ENCODE measurements around the gene POLE2.
"Not testable (repeated sequence)": the region's sequence is repeated elsewhere in the genome, so short reads cannot be mapped to it uniquely, and the experiment has no call there.

The POLE2 gene

DNA sequence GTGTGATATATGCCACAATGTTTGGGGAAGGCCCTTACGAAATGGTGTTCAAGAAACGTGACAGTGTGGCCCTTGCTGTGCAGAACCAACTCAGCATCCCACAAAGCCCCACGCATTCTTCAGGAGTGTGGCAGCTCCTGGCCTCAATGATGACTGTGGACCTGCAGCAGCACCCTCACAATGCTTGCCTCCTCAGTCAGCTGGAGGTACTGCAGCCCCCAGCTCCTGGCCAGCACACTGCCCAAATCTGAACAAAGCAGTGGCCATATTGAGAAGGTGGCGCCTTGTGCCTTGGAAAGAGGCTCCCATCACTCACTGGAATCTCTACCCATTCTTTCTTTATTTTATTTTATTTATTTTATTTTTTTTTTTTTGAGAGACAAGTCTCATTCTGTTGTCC, 10.4 kb downstream of the POLE2 start:
- intact Hi-C loops (cut with DNase I) = no loop called here
- no peak for DNase-seq

DNA sequence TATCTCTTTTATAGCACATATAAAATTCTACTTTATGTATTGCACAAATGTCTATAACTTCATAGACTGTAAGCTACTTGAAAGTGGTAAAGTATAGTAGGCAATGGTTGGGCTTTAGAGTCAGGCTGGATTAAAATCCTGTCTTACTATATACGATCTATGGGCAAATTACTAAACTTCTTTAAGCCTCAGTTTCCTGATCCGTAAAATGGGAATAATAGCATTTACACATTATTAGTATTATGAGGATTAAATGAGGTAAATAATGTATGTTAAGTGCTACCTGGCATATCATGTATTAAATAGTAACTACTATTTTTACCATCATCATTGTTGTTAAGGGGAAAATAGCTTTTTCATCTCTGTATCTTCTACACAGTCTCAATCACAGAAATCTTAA, 14.4 kb downstream of the POLE2 start:
- DNase-seq = no peak
- intact Hi-C loops (cut with DNase I) = no loop called here

DNA sequence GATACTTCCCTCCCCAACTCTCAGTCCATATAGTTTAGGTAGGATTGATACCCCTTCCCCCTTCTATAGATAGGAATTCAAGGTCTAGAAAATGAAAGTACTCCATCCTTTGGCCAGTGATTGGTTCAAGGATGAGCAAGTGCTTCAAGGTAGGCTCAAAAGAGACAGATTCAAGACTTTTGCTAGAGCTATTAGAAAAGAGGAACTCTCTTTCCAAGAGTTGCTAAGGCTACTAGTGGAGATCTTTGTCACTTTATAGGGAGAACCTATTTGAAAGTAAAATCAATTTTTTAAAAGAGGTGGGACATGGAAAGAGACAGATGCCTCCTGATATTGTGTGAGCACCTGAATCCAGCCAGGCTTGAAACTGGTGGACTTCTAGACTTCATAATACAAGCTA, 17.5 kb downstream of the POLE2 start:
- DNase-seq = no peak
- intact Hi-C loops (cut with DNase I) = no loop called here

DNA sequence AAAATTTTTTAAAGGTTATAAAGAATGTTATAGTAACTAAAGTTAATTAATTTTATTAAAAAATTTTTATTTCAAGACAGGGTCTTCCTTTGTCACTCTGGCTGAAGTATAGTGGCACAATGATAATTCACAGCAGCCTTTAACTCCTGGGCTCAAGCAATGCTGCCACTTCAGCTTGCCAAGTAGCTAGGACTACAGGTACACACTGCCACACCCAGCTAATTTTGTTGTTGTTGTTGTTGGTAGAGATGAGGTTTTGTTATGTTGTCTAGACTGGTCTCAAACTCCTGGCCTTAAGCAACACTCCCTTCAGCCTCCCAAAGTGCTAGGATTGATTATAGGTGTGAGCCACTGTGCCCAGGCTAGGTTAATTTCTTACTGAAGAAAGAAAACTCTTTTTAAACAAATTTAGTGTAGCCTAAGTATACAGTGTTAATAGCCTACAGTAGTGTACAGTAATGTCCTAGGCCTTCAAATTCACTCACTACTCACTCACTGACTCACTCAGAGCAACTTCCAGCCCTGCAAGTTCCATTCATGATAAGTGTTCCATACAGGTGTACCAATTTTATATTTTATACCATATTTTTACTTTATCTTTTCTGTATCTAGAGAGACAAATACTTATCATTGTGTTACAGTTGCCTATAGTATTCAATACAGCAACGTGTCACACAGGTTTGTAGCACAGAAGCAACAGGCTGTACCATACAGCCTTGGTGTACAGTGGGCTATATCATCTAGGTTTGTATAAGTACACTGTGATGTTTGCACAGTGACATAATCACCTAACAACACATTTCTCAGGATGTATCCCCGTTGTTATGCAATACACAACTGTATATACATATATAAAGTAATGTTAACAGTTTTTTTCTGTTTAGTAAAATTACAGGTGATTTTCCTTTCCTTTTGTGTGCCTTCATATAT, 28.2 kb downstream of the POLE2 start:
- intact Hi-C loops (cut with DNase I) = no loop called here

DNA sequence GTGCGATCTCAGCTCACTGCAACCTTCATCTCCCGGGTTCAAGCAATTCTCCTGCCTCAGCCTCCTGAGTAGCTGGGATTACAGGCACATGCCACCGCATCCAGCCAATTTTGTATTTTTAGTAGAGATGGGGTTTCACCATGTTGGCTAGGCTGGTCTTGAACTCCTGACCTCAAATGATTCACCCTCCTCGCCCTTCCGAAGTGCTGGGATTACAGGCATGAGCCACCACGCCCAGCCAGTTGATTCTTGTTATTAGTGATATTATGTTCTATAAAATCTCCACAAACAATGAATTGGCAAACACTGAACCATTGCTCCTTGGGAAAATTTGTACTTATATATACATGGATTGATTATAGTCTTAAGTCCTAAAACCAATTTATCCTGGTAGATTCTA, 30.5 kb downstream of the POLE2 start:
- DNase-seq; intact Hi-C loops (cut with DNase I): not testable (repeated sequence)

More for the DNA sequence above, 28.2 kb downstream of the POLE2 start:
- DNase-seq = no peak

DNA sequence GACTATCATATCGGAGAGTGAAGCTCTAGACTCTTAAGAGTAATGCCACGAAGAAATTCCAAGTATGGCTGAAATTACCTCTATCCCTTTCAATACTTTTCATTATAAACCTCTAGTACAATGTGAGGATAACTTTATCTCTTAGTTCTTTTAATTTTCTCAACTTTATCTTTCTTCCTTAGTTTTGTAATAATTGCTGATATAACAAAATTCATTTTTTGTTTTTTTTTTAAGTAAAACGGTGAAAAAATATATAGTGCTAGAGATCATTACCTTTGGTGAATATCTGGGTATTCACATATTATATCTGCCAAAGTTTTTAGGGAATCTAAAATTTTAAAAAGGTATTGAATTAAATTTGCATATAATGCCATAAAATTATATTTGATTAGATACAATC, 33.5 kb downstream of the POLE2 start:
- intact Hi-C loops (cut with DNase I) = no loop called here
- no peak for DNase-seq

DNA sequence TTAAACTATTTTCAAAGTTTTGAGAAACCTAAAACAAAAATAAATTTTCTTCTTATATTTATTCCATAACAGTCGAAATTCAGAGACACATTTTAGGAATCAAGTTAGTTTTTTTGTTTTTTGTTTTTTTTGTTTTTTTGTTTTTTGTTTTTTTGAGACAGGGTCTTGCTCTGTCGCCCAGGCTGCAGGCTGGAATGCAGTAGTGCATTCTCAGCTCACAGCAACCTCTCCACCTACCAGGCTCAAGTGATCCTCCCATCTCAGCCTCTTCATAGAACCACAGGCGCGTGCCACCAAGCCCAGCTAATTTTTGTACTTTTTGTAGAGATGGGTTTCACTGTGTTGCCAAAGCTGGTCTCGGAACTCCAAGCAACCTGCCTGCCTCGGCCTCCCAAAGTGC, 34.5 kb downstream of the POLE2 start:
- intact Hi-C loops (cut with DNase I) = no loop called here
- no peak for DNase-seq

DNA sequence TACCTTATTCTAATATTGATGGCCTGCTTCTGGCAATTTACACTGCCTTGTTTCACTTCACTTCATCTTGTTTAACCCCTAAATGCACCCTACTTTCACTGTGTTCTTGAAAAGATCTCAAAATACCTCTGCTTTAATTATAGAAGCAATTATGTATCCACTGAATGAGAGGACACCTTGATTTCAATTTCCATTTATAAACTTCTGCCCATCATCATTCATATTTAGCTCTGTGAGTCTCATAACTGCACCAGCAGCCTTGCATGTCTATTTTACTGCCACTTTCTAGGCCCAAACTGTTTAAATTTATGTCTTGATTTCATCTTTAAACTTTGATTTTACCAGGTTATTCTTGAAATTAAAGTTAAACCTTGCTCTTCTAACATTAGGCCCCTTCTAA, 45.9 kb downstream of the POLE2 start:
- intact Hi-C loops (cut with DNase I) = no loop called here

DNA sequence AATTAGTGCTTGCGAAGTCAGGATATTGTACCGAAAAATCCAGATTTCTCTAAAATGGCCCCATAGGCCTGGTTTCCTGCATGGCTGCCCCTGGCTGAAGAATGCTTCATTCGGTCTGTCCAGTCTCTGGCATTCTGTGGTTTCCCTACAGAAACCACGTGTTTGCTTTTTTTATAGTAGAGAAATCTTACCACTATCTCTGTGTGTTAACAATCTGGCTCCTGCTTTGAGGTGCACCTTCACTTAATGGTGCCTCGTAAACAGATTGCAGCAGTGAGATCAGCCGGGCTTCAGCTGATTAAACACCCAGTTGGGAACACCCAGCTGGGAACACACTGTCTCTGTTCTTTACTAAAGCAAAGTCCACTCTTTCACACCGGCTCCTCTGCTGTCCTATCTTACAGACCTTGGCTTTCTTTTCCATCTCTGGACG, 46.3 kb downstream of the POLE2 start:
- no peak for DNase-seq

More for the DNA sequence above, 45.9 kb downstream of the POLE2 start:
- DNase-seq = no peak

DNA sequence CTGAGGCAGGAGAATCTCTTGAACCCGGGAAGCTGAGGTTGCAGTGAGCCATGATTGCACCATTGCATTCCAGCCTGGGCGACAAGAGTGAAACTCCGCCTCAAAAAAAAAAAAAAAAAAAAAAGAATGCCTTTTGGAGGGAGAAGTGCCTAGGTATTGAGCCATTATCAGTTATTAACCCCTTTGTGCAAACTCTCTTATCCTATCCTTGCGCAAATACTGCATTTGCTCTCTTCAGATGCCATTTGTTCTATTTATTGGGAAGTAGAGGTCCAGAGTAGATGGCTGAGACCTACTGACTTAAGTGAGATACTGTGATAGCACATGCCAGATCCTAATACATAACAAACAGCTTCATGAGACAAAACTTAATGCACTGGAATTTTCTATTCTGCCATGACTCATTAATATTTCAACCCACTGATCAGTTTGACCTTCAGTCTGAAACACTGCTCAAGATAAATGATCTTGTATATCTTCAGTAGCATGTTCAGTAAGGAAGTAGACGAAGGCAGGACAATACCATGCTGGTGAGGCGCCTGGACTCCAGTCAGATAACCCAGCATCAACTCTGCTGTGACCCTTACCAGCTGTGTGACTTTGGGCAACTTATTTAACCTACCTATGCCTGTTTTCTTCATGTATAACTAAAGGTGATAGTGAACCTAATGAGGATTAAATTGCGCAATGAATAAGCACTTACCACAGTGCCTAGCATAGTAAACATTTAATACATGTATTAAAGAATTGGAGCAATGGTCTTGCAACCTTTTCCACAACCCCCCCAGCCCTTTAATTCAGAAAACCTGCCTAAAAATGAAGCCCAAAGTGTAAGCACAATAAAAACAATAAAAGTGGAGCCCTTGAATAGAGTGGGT, 47.2 kb downstream of the POLE2 start:
- no peak for DNase-seq
- intact Hi-C loops (cut with DNase I) = no loop called here

More for the DNA sequence above, 46.3 kb downstream of the POLE2 start:
- intact Hi-C loops (cut with DNase I) = no loop called here

DNA sequence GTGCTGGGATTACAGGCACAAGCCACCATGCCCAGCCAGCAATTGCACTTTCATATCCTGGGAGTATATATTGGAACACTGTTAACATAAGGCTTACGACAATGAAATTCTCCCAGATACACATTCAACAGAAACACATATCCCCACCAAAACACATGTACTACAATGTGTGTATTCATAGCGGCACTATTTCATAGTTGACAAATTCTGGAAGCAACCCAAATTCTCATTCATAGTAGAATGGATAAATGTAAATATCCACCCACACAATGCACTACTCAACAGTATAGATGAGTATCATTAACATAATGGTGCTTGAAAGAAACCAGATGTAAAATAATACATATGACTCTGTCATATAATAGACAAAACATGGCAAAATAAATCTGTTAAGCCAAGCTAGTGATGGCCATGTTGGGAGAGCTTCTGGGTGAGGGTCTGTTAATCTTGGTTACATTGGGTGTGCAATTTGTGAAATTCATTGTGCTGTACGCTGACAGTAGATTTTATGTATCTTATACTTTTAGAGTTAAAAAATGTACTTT, 50.4 kb downstream of the POLE2 start:
- no peak for DNase-seq
- intact Hi-C loops (cut with DNase I) = loop anchor here (5.0 to 10.0 kb wide), 2 partner anchors 55 to 217 kb away; partner anchors contain the start of genes KLHDC1 and NEMF

DNA sequence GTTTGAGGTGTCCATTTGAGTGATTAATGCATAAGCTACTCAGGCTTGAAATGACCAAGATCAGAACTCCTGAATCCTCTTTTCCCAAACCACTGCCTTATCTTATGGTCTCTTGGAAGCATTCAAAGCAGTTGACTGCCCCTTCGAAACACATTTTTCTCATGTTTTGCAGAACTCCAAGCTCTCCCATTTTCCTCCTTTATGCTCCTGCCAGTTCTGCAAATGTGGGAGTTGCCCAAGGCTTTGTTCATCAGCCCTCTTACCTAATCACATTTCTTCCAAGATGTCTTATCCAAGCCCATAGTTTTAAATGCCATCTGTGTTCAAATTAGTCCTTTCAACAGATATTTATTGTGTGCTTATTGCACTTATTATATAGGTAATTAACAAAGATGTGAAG, 51.1 kb downstream of the POLE2 start:
- intact Hi-C loops (cut with DNase I) = loop anchor here (5.0 to 10.0 kb wide), 2 partner anchors 55 to 218 kb away; partner anchors contain the start of genes KLHDC1 and NEMF

DNA sequence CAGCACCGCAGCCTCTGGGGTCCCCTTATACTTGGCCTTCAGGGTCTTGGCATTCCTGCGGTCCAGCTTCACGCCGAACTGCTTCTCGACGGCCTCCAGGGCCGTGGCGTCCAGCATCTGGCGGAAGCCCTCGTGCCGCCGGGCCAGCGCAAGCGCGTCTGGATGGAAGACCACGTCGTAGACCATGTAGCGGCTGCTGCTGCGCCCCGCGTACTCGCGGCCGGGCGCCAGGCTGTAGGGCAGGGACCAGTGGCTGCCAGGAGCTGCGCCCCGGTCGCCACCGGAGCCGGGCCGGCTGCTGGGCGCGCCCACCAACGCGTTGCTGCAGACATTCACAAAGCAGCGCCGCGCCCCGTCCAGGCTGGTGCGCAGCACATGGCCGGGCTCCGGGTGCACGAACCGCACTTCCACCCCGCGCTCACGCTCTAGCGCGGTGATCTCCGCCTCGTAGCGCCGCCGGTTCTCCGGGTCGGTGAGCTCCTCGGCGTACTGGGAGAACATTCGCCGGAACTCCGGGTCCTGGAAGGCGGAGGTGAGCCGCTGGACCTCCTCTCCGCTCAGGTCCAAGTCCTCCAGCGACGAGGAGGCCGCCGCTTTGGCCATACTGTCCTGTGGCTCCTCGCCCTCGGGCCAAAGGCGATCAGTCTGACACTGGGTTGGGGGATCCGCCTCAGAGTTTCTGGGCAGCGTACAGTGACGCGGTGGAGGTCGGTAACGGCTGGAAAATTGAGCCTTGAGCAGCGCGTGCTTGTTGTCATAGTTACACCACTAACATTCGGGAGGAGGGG, 53.3 kb downstream of the POLE2 start, which contains the start of gene DNAAF2:
Gene DNAAF2 (minus strand): TSS at position 698 of the 788 bp plus-strand sequence. CDS start 95 bp downstream, at position 603.
- DNase-seq = peak; percentile 28 to 77 (median 58)
- intact Hi-C loops (cut with DNase I) = loop anchor here (5.0 to 10.0 kb wide), 3 partner anchors 58 to 220 kb away; partner anchors contain the start of genes KLHDC1, KLHDC2 and NEMF

More for the DNA sequence above, 51.1 kb downstream of the POLE2 start:
- DNase-seq = no peak

DNA sequence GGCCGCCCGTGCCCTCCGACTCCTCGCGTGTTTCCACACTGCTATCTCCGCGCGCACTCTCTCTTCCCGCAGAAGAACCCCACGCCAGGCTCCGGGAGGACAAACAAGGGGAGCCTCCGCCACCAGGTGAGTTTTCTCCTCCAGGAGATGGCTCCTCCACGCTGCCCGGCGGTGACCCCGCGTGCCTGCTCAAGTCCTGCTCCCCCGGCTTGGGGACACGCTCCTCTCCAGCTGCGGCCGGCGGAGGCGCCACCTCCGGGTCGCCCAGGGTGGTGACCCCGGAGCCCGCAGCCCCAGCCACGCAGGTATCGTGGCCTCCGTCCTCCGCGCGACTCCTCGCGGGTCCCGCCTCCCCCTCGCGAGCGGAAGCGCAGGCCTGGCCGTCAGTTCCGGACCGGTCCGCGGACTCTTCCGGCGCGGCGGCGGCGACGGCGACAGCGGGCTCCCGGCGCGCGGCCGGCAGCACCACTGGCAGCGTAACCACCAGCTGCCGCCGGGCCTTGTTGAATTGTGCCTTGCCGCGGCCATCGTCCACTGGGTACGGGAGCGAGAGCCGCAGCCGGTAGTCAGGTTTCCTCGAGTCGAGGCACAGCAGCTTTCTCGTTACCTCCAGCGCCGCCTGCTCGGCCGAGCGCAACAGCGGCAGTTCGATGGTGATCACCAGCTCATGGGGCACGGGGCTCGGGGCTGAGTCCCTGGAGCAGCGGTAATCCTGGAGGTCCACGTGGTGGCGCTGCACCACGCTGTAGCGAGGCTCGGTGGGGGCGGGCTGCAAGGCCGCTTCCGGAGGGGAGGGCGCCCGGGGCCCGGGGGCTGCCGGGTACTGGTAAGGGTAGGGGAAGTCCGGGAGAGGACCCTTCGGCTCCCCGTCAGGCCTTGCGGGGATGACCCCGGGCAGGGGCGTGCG, 54.1 kb downstream of the POLE2 start:
- DNase-seq = peak; percentile 84 to 98 (median 95)
- intact Hi-C loops (cut with DNase I) = loop anchor here (5.0 to 10.0 kb wide), 2 partner anchors 133 to 221 kb away; partner anchors contain the start of genes KLHDC2 and NEMF

DNA sequence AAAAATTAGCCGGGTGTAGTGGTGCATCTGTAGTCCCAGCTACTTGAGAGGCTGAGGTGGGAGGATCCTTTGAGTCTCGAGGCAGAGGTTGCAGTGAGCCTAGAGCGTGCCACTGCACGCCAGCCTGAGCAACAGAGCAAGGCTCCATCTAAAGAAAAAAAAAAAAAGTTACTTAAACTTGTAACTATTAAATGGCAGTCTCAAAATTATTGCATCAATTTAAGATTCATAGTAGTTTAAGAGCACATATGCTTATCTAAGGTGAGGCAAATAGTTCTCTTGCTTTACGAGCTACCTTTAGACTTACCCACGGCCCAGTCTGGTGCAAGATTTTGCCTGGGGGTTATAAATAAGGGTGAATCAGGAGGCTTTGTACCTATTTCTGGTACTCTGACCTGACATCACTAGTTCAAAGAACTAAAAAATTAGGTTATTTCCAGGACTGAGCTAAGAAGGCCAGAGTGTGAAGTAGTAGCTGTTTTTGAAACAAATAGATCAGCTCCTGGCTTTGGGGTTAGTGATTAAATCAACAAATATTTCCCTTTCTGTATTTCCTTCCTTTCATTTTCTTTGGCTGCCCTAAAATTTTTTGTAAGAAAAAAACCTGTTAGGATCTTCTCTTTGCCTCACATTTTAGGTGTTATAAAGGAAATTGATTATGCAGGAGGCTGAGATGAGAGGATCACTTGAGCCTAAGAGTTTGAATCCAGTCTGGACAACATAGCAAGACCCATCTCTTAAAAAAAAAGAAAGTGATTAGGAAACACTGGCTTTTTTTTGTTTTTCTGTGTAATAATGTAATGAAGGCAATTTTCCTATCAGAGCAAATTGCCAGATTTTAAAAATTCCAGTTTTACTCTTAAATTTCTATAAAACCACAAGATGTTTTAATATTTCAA, 63.8 kb downstream of the POLE2 start:
- intact Hi-C loops (cut with DNase I) = no loop called here
- DNase-seq = no peak

DNA sequence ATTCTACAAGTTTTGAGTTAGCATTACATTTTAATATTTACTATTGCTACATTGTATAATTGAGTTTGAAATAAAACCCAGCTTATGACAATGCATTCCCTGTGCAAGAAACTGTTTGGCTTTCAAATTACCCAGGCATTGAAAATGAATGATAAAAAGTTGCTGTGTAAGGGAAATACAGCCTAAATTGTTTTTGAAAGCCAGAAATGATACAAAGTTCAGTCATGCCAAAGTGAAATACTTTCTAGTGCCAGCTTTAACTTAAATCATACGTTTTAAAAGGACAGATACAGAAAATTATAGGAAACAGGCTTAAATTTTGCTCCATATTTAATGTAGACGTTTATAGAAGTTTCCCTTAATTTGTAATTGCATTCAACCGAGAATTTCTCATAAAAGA, 64.6 kb downstream of the POLE2 start:
- no peak for DNase-seq
- intact Hi-C loops (cut with DNase I) = no loop called here
